ENCODE measurements around the gene ZNF710.

ZNF710 gene

GRCh38 chr15:90072978-90073640 lies 72.0 kb downstream of the ZNF710 start:
- TF ChIP-seq CTCF (IDR thresholded peaks at IDR 0.05; ENCODE audit: extremely low read depth, insufficient read depth, missing control alignments) = no peak
- DNase-seq (ENCODE audit: low spot score) = no peak
- in situ Hi-C loops (cut with MboI; ENCODE audit: low pct_unique_long_range_greater_than_20kb, low sequenced_read_pairs, unreplicated experiment) = loop anchor here (5.0 to 10.0 kb wide), 2 partner anchors 176 to 318 kb away; partner anchors contain the start of gene MESP1

- TF ChIP-seq CTCF (IDR thresholded peaks at IDR 0.05; ENCODE audit: extremely low read depth, insufficient read depth, missing control alignments) = no peak
- in situ Hi-C loops (cut with MboI; ENCODE audit: low pct_unique_long_range_greater_than_20kb, low sequenced_read_pairs, unreplicated experiment) = loop anchor here (5.0 to 10.0 kb wide), 2 partner anchors 177 to 319 kb away; partner anchors contain the start of gene MESP1
- DNase-seq (ENCODE audit: low spot score) = no peak
These were observed 72.9 kb downstream of the ZNF710 start for GRCh38 chr15:90074023-90074422.

- no peak for TF ChIP-seq CTCF (IDR thresholded peaks at IDR 0.05; ENCODE audit: extremely low read depth, insufficient read depth, missing control alignments)
- in situ Hi-C loops (cut with MboI; ENCODE audit: low pct_unique_long_range_greater_than_20kb, low sequenced_read_pairs, unreplicated experiment) = loop anchor here (5.0 to 10.0 kb wide), 2 partner anchors 178 to 320 kb away; partner anchors contain the start of gene MESP1
- no peak for DNase-seq (ENCODE audit: low spot score)
These were observed 73.8 kb downstream of the ZNF710 start for GRCh38 chr15:90074916-90075315.

- in situ Hi-C loops (cut with MboI; ENCODE audit: low pct_unique_long_range_greater_than_20kb, low sequenced_read_pairs, unreplicated experiment) = loop anchor here (10.0 kb wide), 1 partner anchor 321 kb away; the partner anchor contains the start of gene MESP1
- no peak for TF ChIP-seq CTCF (IDR thresholded peaks at IDR 0.05; ENCODE audit: extremely low read depth, insufficient read depth, missing control alignments)
- no peak for DNase-seq (ENCODE audit: low spot score)
These were observed 74.5 kb downstream of the ZNF710 start for GRCh38 chr15:90075420-90076289.

- in situ Hi-C loops (cut with MboI; ENCODE audit: low pct_unique_long_range_greater_than_20kb, low sequenced_read_pairs, unreplicated experiment) = loop anchor here (10.0 kb wide), 1 partner anchor 322 kb away; the partner anchor contains the start of gene MESP1
- no peak for TF ChIP-seq CTCF (IDR thresholded peaks at IDR 0.05; ENCODE audit: extremely low read depth, insufficient read depth, missing control alignments)
- DNase-seq (ENCODE audit: low spot score) = no peak
These were observed 75.6 kb downstream of the ZNF710 start for GRCh38 chr15:90076716-90077115.

GRCh38 chr15:90078965-90079364 lies 77.8 kb downstream of the ZNF710 start:
- no peak for TF ChIP-seq CTCF (IDR thresholded peaks at IDR 0.05; ENCODE audit: extremely low read depth, insufficient read depth, missing control alignments)
- in situ Hi-C loops (cut with MboI; ENCODE audit: low pct_unique_long_range_greater_than_20kb, low sequenced_read_pairs, unreplicated experiment) = loop anchor here (10.0 kb wide), 1 partner anchor 324 kb away; the partner anchor contains the start of gene MESP1
- DNase-seq (ENCODE audit: low spot score) = no peak

All from GM13977 (cell line).